Femur (tissue), 1 donor: ENCODE results near the gene NPFF.

ENCODE experiments used
- DNase-seq: peaks from one replicate; pipeline ENCODE4 v3.0.0-alpha.2; 2017

The NPFF gene

DNA sequence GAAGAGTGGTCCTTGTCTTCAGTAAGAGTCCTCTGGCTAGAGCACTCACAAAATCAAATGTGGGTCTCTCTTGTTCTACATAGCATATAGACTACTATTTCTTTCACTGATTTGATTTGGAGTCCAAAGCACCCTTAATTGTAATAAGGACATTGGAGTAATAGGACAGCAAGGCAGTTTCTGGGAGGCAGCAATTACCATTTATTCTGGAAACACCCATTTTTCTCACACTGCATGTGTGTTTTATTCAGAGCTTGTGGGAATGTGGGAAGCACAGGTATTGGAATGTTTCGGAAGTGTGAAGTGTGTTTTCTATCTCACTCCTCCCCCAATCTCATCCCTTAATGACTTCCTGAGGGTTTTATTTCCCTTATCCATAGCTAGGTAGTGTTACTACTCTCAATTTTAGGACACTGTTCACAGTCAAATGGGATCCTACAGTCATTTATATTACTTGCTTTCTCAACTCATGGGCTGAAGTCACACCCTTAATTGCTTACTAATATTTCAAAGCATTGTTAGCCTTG lies 35.2 kb downstream of the NPFF start:
- no peak for DNase-seq

DNA sequence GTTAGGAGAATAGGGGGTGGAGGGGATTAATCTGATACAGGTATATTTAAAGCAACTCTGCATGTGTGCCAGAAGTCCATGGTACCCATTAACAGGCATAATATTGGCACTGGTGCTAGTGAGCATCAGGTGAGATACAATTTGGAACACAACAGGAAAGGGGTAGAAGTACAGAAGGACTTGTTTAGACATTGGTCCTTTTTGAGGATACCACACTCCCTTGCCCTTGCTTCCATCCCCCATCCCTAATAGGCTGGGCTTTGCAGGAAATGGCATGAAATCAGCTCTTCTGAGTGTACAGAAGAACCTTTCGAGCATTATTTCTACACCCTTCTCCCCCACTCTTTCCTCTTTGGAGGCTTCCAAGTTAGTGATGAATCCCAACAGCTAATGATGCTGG lies 39.0 kb downstream of the NPFF start:
- DNase-seq: no peak

- DNase-seq: no peak
These were observed 39.4 kb downstream of the NPFF start for GRCh38 chr12:53467880-53468279.

DNA sequence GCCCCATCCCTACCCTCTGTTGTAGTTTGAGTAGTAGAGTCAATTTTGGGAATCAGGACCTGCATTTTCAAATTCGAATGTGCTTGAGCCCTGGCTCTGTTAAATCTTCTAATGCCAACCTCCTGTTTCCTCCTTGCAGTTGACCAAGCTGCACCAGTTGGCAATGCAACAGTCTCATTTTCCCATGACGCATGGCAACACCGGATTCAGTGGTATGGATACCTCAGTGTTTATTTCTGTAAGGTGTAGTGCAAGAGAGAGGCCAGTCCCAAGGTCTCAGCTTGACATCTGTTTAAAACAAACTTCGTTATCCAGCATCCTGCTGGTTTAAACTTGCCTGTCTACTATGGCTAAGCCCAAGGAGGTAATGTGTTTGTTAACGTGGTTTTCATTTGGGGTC lies 40.2 kb downstream of the NPFF start:
- no peak for DNase-seq

DNA sequence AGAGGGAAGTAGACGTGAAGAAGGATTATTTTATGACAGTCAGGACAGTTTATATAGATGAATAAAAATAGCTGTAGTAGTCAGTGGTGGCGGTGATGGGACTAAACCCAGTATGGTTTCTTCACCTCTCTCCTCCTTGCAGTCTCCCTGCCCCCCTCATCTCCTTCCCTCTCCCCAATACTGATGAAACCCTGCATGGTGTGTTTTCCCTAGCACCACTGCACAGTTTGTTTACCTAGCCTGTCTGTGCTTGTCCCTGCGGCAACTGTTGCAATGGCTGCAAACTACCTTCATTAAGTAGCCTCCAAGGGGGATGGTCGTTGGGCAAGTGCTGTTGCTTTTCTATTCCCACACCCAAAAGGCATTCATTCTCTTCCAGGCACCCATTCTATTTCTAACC lies 40.6 kb downstream of the NPFF start:
- no peak for DNase-seq

DNA sequence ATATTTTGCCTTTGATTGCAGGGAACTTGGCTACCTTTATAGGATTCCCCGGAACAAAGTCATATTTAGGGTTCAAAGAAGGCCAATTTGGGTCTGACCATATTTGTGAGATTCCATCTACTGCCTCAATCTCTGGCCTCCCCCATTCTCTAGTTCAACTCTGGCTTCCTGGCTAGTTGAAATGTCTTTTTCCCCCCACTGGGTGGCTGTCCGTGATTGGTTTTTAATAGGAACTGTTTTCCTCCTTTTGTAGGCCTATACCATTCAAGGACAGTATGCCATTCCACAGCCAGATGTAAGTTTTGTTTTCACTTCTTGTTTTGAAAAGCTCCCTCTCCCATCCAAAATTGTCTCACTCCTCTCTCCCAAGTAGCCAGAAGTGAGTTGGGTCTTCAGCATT lies 41.6 kb downstream of the NPFF start:
- DNase-seq: no peak

GRCh38 chr12:53464685-53465418 lies 42.4 kb downstream of the NPFF start:
- DNase-seq: no peak

DNA sequence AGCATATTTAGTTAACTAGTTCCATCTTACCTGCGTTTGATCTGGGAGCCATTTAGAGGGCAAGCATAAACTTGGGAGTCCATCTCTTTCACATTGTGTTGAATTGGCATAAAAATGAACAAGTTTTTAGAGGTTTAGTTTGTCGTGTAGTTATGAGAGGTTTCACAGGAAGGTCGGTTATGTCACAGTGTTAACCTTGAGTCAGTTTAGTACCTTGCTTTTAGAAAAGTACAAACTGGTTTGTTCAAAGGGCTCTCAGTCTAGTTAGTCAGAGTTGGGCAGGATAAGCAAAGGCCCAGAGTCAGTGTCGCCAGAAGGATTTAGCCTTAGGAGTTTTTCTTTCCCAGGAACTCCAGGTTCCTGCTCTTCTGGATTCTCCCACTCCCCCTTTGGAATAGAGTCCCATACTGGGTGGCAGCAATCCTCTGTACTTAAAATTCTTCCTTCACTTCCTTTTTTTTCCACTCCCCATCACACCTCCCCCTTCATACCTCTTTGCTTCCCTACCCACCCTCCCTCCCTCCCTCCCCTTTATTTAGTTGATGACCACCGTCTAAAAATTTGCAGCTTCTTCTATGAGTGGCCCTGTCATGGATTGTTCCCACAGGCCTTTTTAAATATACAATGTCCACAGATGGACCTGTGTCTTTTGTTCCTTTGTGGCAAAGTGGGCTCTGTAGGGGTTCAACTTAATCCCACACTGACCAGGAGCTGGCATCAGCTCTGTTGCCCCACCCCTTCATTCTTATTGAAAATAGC lies 43.3 kb downstream of the NPFF start:
- DNase-seq: no peak

GRCh38 chr12:53462935-53463334 lies 44.3 kb downstream of the NPFF start:
- DNase-seq: no peak

GRCh38 chr12:53461591-53461990 lies 45.7 kb downstream of the NPFF start:
- no peak for DNase-seq

DNA sequence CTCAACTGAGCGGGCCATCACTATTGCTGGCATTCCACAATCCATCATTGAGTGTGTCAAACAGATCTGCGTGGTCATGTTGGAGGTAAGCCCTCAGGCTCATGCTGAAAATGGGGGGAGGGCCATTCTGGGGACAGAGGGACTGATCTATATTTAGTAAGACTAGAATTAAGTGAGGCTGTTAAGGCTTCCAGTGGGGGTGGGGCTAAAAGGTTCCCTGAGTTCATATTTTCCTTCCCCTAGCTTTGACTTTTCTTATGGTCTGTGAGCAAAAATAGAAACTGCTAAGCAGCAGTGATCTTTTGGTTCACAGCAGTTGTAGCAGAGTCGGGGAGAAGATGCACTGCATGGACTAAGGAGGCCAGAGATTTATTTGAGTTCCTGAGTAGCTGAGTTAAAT lies 46.2 kb downstream of the NPFF start:
- DNase-seq: no peak

DNA sequence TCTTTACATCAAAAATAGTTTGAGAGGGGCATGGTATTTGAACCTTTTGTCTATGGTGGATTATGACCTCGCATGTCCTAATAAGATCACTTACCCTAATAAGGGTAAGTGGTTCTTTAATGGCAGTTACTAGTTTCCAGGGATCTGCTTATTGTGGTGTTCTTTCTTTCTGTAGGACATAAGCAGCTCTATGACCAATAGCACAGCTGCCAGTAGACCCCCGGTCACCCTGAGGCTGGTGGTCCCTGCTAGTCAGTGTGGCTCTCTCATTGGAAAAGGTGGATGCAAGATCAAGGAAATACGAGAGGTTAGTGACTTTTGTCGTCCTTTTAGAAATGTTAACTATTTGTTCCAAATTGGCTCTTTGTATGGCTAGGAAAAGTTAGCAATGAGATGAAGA lies 48.2 kb downstream of the NPFF start:
- DNase-seq: no peak
